Measurements from ENCODE around the gene DIAPH3.

The DIAPH3 gene

GRCh38 chr13:59721926-59722910 lies 441.5 kb downstream of the DIAPH3 start:
- no peak for DNase-seq (ENCODE audit: low read depth, low spot score)

GRCh38 chr13:59715611-59716010 lies 448.1 kb downstream of the DIAPH3 start:
- DNase-seq (ENCODE audit: low read depth, low spot score), result no peak

GRCh38 chr13:59710996-59711701 lies 452.6 kb downstream of the DIAPH3 start:
- no peak for DNase-seq (ENCODE audit: low read depth, low spot score)

- DNase-seq (ENCODE audit: low read depth, low spot score), result no peak
Measured at GRCh38 chr13:59710416-59710815, 453.3 kb downstream of the DIAPH3 start.

- no peak for DNase-seq (ENCODE audit: low read depth, low spot score)
Measured at GRCh38 chr13:59706101-59706976, 457.4 kb downstream of the DIAPH3 start.

GRCh38 chr13:59702269-59702668 lies 461.5 kb downstream of the DIAPH3 start:
- DNase-seq (ENCODE audit: low read depth, low spot score), result no peak

GRCh38 chr13:59701261-59701660 lies 462.5 kb downstream of the DIAPH3 start:
- no peak for DNase-seq (ENCODE audit: low read depth, low spot score)

- no peak for DNase-seq (ENCODE audit: low read depth, low spot score)
Measured at GRCh38 chr13:59700281-59700680, 463.4 kb downstream of the DIAPH3 start.

- no peak for DNase-seq (ENCODE audit: low read depth, low spot score)
Measured at GRCh38 chr13:59696271-59696670, 467.5 kb downstream of the DIAPH3 start.

- no peak for DNase-seq (ENCODE audit: low read depth, low spot score)
Measured at GRCh38 chr13:59691501-59692066, 472.1 kb downstream of the DIAPH3 start.

GRCh38 chr13:59690857-59691500 lies 472.7 kb downstream of the DIAPH3 start:
- no peak for DNase-seq (ENCODE audit: low read depth, low spot score)

GRCh38 chr13:59689057-59689456 lies 474.7 kb downstream of the DIAPH3 start:
- no peak for DNase-seq (ENCODE audit: low read depth, low spot score)

- no peak for DNase-seq (ENCODE audit: low read depth, low spot score)
Measured at GRCh38 chr13:59686798-59687394, 476.8 kb downstream of the DIAPH3 start.

GRCh38 chr13:59684105-59684504 lies 479.6 kb downstream of the DIAPH3 start:
- DNase-seq (ENCODE audit: low read depth, low spot score), result no peak

- DNase-seq (ENCODE audit: low read depth, low spot score), result no peak
Measured at GRCh38 chr13:59681636-59682311, 482.0 kb downstream of the DIAPH3 start.

GRCh38 chr13:59680429-59681024 lies 483.2 kb downstream of the DIAPH3 start:
- no peak for DNase-seq (ENCODE audit: low read depth, low spot score)

- DNase-seq (ENCODE audit: low read depth, low spot score), result no peak
Measured at GRCh38 chr13:59679254-59679653, 484.5 kb downstream of the DIAPH3 start.

GRCh38 chr13:59677966-59678814 lies 485.5 kb downstream of the DIAPH3 start:
- peak; percentile 36 for DNase-seq (ENCODE audit: low read depth, low spot score)

GRCh38 chr13:59677430-59677829 lies 486.3 kb downstream of the DIAPH3 start:
- no peak for DNase-seq (ENCODE audit: low read depth, low spot score)

All from smooth muscle cell of the brain vasculature (primary cell).